Heart left ventricle (tissue), 16 donors: ENCODE data around the gene KCNMB2. TPM values are rescaled to one million over a fixed set of nuclear protein-coding genes. Genes with fewer than 3 reads are reported as not detected.

ENCODE experiments used
- ATAC-seq, 4 donors: fragments of 200-7000 bp; cut with Tn5 transposase; one replicate each; pipeline ENCODE4 v1.9.1; 2020 to 2022; ENCODE audit warnings: moderate library complexity in 4 of 4, mild to moderate bottlenecking in 3 of 4, moderate number of reproducible peaks in 1 of 4
- DNase-seq, 5 donors: peaks; one replicate each; pipeline ENCODE4 v3.0.0-alpha.2; 2020
- H3K27ac ChIP-seq, 12 donors: fragments of 200-600 bp; sonication (generic) in 4 of 12; one replicate each; pipeline versions ENCODE4 v1.5.0 to v1.8.0; 2016 to 2022; ENCODE audit warnings: mild to moderate bottlenecking in 2 of 12
- H3K27me3 ChIP-seq, 9 donors: fragments of 200-600 bp; sonication (generic) in 2 of 9; one replicate each; pipeline versions ENCODE4 v1.5.1 to v1.8.0; 2016 to 2022; ENCODE audit warnings: mild to moderate bottlenecking in 3 of 9
- H3K36me3 ChIP-seq, 9 donors: fragments of 200-600 bp; sonication (generic) in 2 of 9; one replicate each; pipeline versions ENCODE4 v1.5.0 to v1.8.0; 2018 to 2022; ENCODE audit warnings: mild to moderate bottlenecking in 2 of 9
- H3K4me1 ChIP-seq, 12 donors: fragments of 200-600 bp; sonication (generic) in 4 of 12; one replicate each; pipeline versions ENCODE4 v1.5.0 to v1.8.0; 2016 to 2022; ENCODE audit warnings: mild to moderate bottlenecking in 3 of 12
- H3K4me3 ChIP-seq, 12 donors: fragments of 200-600 bp; sonication (generic) in 4 of 12; one replicate each; pipeline versions ENCODE4 v1.5.0 to v1.8.0; 2017 to 2022; ENCODE audit warnings: mild to moderate bottlenecking in 9 of 12, moderate library complexity in 4 of 12
- H3K9me3 ChIP-seq, 12 donors: fragments of 200-600 bp; sonication (generic) in 4 of 12; one replicate each; pipeline versions ENCODE4 v1.5.0 to v1.8.0; 2016 to 2022; ENCODE audit warnings: mild to moderate bottlenecking in 1 of 12
- CTCF ChIP-seq, 12 donors: fragments of 200-600 bp; sonication (generic) in 4 of 12; IDR thresholded peaks; one replicate each; pipeline versions ENCODE4 v1.5.0 to v1.8.0; 2018 to 2022; ENCODE audit warnings: antibody characterized with exemption in 12 of 12, mild to moderate bottlenecking in 5 of 12
- POLR2A ChIP-seq, 2 donors: fragments of 450-650 bp; IDR thresholded peaks; one replicate each; pipeline ENCODE4 v1.6.1; 2017; ENCODE audit warnings: antibody characterized with exemption in 2 of 2, mild to moderate bottlenecking in 2 of 2, moderate library complexity in 2 of 2
- WGBS, 4 donors: extraction: QIAGEN DNeasy Blood & Tissue Kit in 2 of 4; methylation state at CpG; one replicate each; pipeline versions ENCODE4 v1.1.5 to v1.1.7; 2013 to 2018; 5-methylcytosine and 5-hydroxymethylcytosine counted together
- intact Hi-C, 10 donors: fragments of 100-400 bp; cut with DNase I; formaldehyde crosslinking; loops; one replicate each; pipeline versions ENCODE4 v1.11.1 to v1.14.2; 2022
- polyA plus RNA-seq, 2 donors: library from polyadenylated mRNA; stranded (reverse); fragments of 200-250 nt; gene quantifications; one replicate each; pipeline ENCODE4 v1.2.3, GENCODE V29; 2013
- total RNA-seq, 9 donors: library from RNA; depleted of rRNA in 2 of 9; stranded (reverse); fragments of >200 nt in 2 of 9; fragmentation: NEBNext Ultra II Directional in 3 of 9; extraction: Animal tissue kit (Norgen Biotek cat#: 25700) in 3 of 9; gene quantifications; one replicate each; pipeline versions ENCODE4 v1.1.0 to v1.2.4, GENCODE V29; 2016 to 2023
- donor health status: ischemic (EF 13 %, LVEDD 7.1; RV severe dilation, severe dysfunction).
- donor health status: healthy with polysubstance abuse.
- donor health status: DM: no; HTN: yes; CAD: no.
- donor health status: DM: no; HTN: no; CAD: no.
- donor health status: ischemic (EF 25% LVEDD 6.9; RV normal size, moderate dysfunction).
- donor health status: ischemic (EF 25% LVEDD 5.7; RV mildly dilated, moderate dysfunction).
- donor health status: healthy.
- donor health status: DM: yes; HTN: yes; CAD: no.
- donor health status: ischemic (EF 35%, LVEDD 5.7; RV mildly dilated, moderate dysfunction).
- donor health status: nonischemic (EF 11% LVEDD 7.7; RV severe dilation, severe dysfunction).
- donor health status: DM: yes; HTN: yes; CAD: no.
- donor health status: PGD.
- donor health status: ischemic (EF 29% LVEDD 5.4; RV normal size, mild dysfunction).
- donor health status: nonischemic (EF 23%, LVEDD 6.1; RV moderate dilation, normal function).

KCNMB2 gene
- total and polyA plus RNA-seq, 11 donors, result 0.37 to 5.7 (median 2.0) TPM; not detected in 1

- no peak for DNase-seq
- intact Hi-C loops, result no loop called here
- Histone ChIP-seq H3K27me3 (no peaks in the 10 kb centered on the region), H3K4me3 (no peak overlapping the region), H3K9me3 (peaks cover 0 to 3% (median 0%) of the 10 kb centered on the region in 12 donors), H3K4me1 (no peaks in the 10 kb centered on the region), H3K36me3 (no peaks in the 10 kb centered on the region), H3K27ac (no peak overlapping the region)
- no peak for TF ChIP-seq POLR2A (IDR thresholded peaks at IDR 0.05)
- no peak for TF ChIP-seq CTCF (IDR thresholded peaks at IDR 0.05)
- no peak for ATAC-seq
These were observed 268.4 kb downstream of the KCNMB2 start for GRCh38 chr3:178804606-178805005.

DNA sequence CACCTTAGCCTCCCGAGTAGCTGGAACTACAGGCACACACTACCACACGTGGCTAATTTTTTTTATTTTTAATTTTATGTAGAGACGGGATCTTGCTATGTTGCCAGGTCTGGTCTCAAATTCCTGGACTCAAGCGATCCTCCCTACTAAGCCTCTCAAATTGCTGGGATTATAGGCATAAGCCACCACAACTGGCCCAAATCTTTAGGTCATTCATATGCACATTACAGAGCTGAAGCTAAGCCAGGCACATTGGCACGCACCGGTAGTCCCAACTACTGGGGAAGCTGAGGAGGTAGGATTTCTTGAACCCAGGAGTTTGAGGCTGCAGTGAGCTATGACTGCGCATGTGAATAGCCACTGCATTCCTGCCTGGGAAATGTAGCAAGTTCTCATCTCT lies 269.5 kb downstream of the KCNMB2 start:
- no peaks in the 10 kb centered on the region for H3K4me1 ChIP-seq
- H3K4me3 ChIP-seq, result no peak overlapping the region
- WGBS, 4 donors, result 90 to 94% (median 91%) methylated on average over 7 of the region's 7 CpGs
- DNase-seq (no peak), ATAC-seq (no peak)
- H3K36me3 ChIP-seq, result no peaks in the 10 kb centered on the region
- H3K9me3 ChIP-seq, result no peaks in the 10 kb centered on the region
- TF ChIP-seq POLR2A (IDR thresholded peaks at IDR 0.05), result no peak
- no peak for TF ChIP-seq CTCF (IDR thresholded peaks at IDR 0.05)
- no peak overlapping the region for H3K27ac ChIP-seq
- no peaks in the 10 kb centered on the region for H3K27me3 ChIP-seq
- intact Hi-C loops, result no loop called here

DNA sequence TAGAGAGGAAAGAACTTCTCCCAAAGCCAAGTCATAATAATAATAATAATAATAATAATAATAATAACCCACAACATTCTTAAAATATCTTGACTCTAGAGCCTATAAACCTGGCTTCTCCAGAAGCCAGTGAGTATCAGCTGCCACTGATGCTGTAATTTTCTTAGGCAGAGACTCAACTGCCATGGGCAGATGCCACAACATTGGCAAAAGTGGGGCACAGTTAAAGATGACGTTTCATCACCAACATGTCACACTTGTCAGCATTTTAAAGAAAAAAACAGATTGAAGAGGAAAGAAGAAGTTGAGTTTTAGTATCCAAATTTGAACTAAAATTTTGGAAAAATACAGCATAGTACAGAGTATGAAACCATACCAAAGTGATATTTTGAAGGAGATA lies 270.4 kb downstream of the KCNMB2 start:
- TF ChIP-seq CTCF (IDR thresholded peaks at IDR 0.05) (no peak), POLR2A (IDR thresholded peaks at IDR 0.05) (no peak)
- no peak overlapping the region for H3K4me3 ChIP-seq
- WGBS, 4 donors, result 80 to 85% (median 82%) methylated on average over 1 of the region's 1 CpG
- no peak for DNase-seq
- H3K9me3 ChIP-seq, result no peaks in the 10 kb centered on the region
- ATAC-seq, result no peak
- no peak overlapping the region for H3K27ac ChIP-seq
- intact Hi-C loops, result no loop called here
- H3K4me1 ChIP-seq, result no peaks in the 10 kb centered on the region
- no peaks in the 10 kb centered on the region for H3K36me3 ChIP-seq
- no peaks in the 10 kb centered on the region for H3K27me3 ChIP-seq

GRCh38 chr3:178807694-178808093 lies 271.5 kb downstream of the KCNMB2 start:
- no peak for ATAC-seq
- Histone ChIP-seq H3K27ac (no peak overlapping the region), H3K4me1 (no peaks in the 10 kb centered on the region), H3K9me3 (no peaks in the 10 kb centered on the region), H3K4me3 (no peak overlapping the region), H3K27me3 (no peaks in the 10 kb centered on the region), H3K36me3 (no peaks in the 10 kb centered on the region)
- no peak for TF ChIP-seq CTCF (IDR thresholded peaks at IDR 0.05)
- no peak for TF ChIP-seq POLR2A (IDR thresholded peaks at IDR 0.05)
- WGBS, 4 donors, result 96 to 100% (median 98%) methylated on average over 1 of the region's 1 CpG
- intact Hi-C loops, result no loop called here
- DNase-seq, result no peak
